NT2/D1 (cell line): Measurements from ENCODE around the gene TMEM151A.
"Not testable (repeated sequence)": the region's sequence is repeated elsewhere in the genome, so short reads cannot be mapped to it uniquely, and the experiment has no call there.

Source experiments
- DNase-seq: peaks from one replicate; pipeline ENCODE4 v3.0.0-alpha.2; 2011; ENCODE audit warnings: low read depth, low spot score
- H3K27me3 ChIP-seq: 2 replicates; pipeline ENCODE4 v1.6.0; 2011; ENCODE audit warnings: mild to moderate bottlenecking; ENCODE audit not compliant: insufficient read length, insufficient read depth
- H3K36me3 ChIP-seq: 2 replicates; pipeline ENCODE4 v1.6.1; 2011; ENCODE audit warnings: mild to moderate bottlenecking, low read length, mixed read lengths; ENCODE audit not compliant: insufficient read depth, insufficient read length
- H3K4me1 ChIP-seq: 2 replicates; pipeline ENCODE4 v1.5.1; 2011; ENCODE audit not compliant: insufficient read depth, insufficient read length
- H3K4me3 ChIP-seq: 2 replicates; pipeline ENCODE4 v1.5.1; 2011; ENCODE audit warnings: low read depth; ENCODE audit not compliant: insufficient read length
- H3K9ac ChIP-seq: 2 replicates; pipeline ENCODE4 v1.6.0; 2011; ENCODE audit warnings: low read depth; ENCODE audit not compliant: insufficient read length
- H3K9me3 ChIP-seq: 2 replicates; pipeline ENCODE4 v1.5.1; 2011; ENCODE audit warnings: mild to moderate bottlenecking, low read length; ENCODE audit not compliant: insufficient read depth
- SUZ12 ChIP-seq: IDR thresholded peaks from 2 replicates; pipeline ENCODE4 v1.6.1; 2011; ENCODE audit not compliant: insufficient read length, insufficient read depth; ENCODE audit errors: extremely low read depth
- YY1 ChIP-seq: IDR thresholded peaks from 2 replicates; pipeline ENCODE4 v1.6.1; 2011; ENCODE audit not compliant: insufficient read length, insufficient read depth
- ZNF274 ChIP-seq: IDR thresholded peaks from 2 replicates; pipeline ENCODE4 v1.6.1; 2011; ENCODE audit warnings: mild to moderate bottlenecking, low read depth, low read length

Gene TMEM151A

DNA sequence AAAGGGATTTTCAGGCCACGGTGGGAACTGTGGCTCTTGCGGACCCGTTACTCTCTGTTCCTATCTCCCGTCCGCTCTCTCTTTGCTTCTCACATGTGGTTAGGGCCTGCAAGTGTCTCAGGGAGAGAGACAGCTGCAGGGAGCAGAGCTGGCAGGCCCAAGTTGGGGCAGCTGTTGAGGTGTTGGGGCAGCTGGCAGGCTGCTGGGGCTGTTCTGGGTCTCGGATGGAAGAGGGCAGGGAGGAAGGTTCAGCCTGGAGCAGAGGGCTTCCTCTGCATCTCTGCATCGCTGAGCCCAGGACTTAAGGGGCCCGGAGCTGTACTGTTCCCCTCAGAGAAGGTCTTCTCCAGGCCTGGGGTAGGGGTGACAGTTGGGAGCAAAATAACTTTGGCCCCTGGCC, 16.3 kb upstream of the TMEM151A start:
- H3K9ac ChIP-seq, result no peak overlapping the region
- no peaks in the 10 kb centered on the region for H3K9me3 ChIP-seq
- H3K27me3 ChIP-seq, result no peaks in the 10 kb centered on the region
- H3K36me3 ChIP-seq, result peaks cover 56% of the 10 kb centered on the region
- TF ChIP-seq YY1 (no peak), ZNF274 (no peak), SUZ12 (no peak)
- no peak overlapping the region for H3K4me3 ChIP-seq
- peaks cover 5% of the 10 kb centered on the region for H3K4me1 ChIP-seq
- no peak for DNase-seq

DNA sequence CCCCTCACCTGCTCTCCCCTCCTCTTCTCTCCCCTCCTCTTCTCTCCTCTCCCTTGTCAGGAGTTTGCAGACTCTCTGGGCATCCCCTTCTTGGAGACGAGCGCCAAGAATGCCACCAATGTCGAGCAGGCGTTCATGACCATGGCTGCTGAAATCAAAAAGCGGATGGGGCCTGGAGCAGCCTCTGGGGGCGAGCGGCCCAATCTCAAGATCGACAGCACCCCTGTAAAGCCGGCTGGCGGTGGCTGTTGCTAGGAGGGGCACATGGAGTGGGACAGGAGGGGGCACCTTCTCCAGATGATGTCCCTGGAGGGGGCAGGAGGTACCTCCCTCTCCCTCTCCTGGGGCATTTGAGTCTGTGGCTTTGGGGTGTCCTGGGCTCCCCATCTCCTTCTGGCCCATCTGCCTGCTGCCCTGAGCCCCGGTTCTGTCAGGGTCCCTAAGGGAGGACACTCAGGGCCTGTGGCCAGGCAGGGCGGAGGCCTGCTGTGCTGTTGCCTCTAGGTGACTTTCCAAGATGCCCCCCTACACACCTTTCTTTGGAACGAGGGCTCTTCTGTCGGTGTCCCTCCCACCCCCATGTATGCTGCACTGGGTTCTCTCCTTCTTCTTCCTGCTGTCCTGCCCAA, 15.6 kb upstream of the TMEM151A start:
- DNase-seq, result no peak
- Histone ChIP-seq H3K27me3 (no peaks in the 10 kb centered on the region), H3K36me3 (peaks cover 50% of the 10 kb centered on the region), H3K4me3 (no peak overlapping the region), H3K9ac (no peak overlapping the region), H3K4me1 (peaks cover 10% of the 10 kb centered on the region), H3K9me3 (no peaks in the 10 kb centered on the region)
- TF ChIP-seq YY1 (no peak), ZNF274 (no peak), SUZ12 (no peak)

DNA sequence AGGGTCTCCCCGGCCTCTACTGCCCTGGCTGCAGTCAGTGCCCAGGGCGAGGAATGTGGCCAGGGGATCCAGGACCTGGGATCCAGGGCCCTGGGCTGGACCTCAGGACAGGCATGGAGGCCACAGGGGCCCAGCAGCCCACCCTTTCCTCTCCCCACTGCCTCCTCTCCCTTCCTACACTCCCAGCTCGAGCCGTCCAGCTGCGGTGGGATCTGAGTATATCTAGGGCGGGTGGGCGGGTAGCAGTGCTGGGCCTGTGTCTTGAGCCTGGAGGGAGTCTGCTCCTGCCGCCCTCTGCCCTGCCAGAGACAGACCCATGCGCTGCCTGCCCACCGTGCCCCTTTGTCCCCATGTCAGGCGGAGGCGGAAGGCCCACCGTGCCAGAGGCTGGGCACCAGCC, 15.1 kb upstream of the TMEM151A start:
- H3K27me3 ChIP-seq, DNase-seq, H3K9me3 ChIP-seq, H3K4me3 ChIP-seq, H3K9ac ChIP-seq: not testable (repeated sequence)
- Histone ChIP-seq H3K36me3 (peaks cover 52% of the 10 kb centered on the region), H3K4me1 (peaks cover 15% of the 10 kb centered on the region)

DNA sequence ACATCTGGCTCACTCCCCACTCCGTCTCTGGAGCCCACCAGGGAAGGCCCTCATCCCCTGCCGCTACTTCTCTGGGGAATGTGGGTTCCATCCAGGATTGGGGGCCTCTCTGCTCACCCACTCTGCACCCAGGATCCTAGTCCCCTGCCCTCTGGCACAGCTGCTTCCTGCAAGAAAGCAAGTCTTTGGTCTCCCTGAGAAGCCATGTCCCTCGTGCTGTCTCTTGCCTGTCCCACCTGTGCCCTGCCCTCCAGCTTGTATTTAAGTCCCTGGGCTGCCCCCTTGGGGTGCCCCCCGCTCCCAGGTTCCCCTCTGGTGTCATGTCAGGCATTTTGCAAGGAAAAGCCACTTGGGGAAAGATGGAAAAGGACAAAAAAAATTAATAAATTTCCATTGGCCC, 14.6 kb upstream of the TMEM151A start:
- not testable (repeated sequence) for DNase-seq, H3K9me3 ChIP-seq, H3K9ac ChIP-seq, H3K4me3 ChIP-seq, H3K27me3 ChIP-seq
- Histone ChIP-seq H3K4me1 (peaks cover 19% of the 10 kb centered on the region), H3K36me3 (peaks cover 50% of the 10 kb centered on the region)

DNA sequence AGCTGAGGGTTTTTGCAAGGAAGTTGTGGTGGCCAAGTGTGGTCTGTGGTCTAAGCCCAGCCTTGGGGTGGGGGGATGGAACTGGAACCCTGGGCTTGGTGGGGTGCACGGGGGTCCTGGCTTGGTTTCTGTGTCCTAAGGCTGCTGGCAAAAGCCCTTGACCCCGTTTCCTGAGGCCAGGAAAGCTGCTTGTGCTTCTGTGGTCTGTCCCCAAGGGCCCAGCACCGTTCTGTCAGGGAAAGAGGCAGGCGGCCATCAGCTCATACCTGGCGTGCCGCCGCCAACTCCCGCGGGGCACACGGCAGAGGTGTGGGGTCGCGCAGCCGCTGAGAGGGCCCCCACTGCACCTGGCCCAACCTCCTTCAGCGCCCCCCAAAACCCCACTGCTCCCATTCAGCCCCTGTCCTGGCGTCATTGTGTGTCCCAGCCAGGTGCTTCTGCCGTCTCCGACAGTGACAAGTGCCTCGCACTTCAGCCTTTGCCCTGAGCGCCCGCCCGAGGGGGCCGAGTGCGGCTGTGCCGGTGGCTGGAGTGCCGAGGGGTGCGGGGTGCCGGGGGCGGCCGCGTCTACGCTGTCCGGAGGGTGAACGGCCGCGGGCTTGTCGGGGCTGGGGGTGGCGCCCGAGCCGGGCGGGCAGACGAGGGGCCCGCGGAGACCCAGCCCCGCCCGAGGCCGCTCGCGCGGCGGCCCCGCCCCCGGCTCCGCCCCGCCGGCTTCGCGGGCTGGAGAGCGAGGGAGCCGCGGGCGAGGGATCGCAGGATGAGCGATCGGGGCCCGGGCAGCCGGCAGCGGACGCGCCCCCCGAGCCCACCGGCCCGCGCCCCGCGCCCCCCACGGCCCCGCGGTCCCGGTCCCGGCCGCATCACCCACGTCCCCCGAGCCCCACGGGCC, 14.0 kb upstream of the TMEM151A start, which contains the start of gene CNIH2:
TSS of gene CNIH2 (plus strand) at position 705 of the 892 bp plus-strand sequence. CDS start 282 bp downstream, outside the sequence.
- Histone ChIP-seq H3K36me3 (peaks cover 44% of the 10 kb centered on the region), H3K4me3 (peak within 1 kb of the TSS; percentile 46), H3K27me3 (no peaks in the 10 kb centered on the region), H3K4me1 (peaks cover 20% of the 10 kb centered on the region), H3K9me3 (no peaks in the 10 kb centered on the region), H3K9ac (peak within 1 kb of the TSS; percentile 67)
- TF ChIP-seq YY1 (no peak), SUZ12 (no peak), ZNF274 (no peak)
- DNase-seq, result no peak

DNA sequence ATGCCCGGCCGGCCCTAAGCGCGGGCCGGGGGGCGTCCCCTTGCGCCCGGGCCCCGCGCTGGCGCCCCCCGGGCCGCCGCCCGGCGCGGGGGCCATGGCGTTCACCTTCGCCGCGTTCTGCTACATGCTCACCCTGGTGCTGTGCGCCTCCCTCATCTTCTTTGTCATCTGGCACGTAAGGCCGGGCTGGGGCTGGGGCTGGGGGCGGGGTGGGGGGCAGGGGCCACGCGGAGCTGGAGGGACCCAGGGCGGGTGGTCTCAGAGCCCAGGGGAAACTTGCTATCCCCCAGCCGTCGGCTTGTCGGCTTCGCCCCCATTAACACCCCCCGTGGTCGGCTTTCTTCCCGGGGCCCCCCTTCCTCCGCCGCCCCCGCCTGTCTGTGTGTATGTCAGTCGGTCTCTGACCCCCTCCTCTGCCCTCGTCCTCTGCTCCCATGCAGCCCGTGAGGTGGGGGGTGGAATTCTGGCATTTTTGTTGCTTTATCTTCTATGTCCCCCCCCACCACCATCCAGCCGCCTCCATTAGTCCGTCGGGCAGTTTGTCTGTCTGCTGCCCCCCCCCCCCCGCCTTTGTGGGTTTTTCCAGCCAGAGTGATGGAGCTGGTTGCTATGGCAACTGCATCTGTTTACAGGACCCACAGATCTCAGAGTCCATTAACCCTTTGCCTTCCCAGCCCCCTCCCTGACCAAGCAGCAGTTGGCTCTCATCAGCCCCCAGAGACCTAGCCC, 13.2 kb upstream of the TMEM151A start:
- Histone ChIP-seq H3K9ac (peak overlapping the region; percentile 67), H3K4me3 (peak overlapping the region; percentile 46)
- no peak for DNase-seq

DNA sequence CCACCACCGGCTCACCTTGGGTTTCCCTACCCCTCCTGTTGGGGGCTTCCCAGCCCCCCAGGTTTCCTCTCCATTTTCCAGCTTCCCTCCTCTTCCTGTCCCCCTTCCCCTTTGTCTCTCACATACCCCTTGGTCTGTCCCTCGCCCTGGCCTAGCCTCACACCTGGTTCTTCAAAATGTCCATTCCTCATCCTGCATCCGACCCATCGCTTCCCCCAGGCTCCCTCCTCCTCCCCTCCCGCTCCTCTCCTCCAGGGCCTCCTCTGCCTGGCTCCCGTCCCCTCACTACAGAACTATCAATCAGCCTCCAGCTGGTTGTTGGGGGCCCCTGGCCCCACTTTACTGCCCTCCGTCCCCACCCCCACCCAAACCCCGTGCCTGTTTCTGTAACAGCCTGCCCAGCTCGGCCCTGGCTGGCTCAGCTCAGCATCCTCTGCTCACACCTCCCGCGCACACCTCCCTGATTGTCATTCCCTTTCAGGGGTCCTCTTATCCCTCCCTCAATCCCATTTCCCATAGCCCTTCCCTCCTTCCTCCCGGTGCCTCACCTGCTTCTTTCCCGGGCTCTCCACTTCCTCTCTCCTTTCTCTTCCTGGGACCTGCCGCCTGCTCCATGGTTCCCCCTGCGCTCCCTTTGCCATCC, 12.5 kb upstream of the TMEM151A start:
- H3K27me3 ChIP-seq, result no peaks in the 10 kb centered on the region
- TF ChIP-seq SUZ12 (no peak), ZNF274 (no peak), YY1 (no peak)
- peaks cover 36% of the 10 kb centered on the region for H3K36me3 ChIP-seq
- H3K4me1 ChIP-seq, result peaks cover 27% of the 10 kb centered on the region
- no peaks in the 10 kb centered on the region for H3K9me3 ChIP-seq
- H3K9ac ChIP-seq, result peak overlapping the region; percentile 21
- peak overlapping the region; percentile 8 for H3K4me3 ChIP-seq
- DNase-seq, result no peak

More for the DNA sequence above, 13.2 kb upstream of the TMEM151A start:
- Histone ChIP-seq H3K4me1 (peaks cover 26% of the 10 kb centered on the region), H3K36me3 (peaks cover 39% of the 10 kb centered on the region), H3K9me3 (no peaks in the 10 kb centered on the region), H3K27me3 (no peaks in the 10 kb centered on the region)
- TF ChIP-seq YY1, result no peak
- no peak for TF ChIP-seq SUZ12
